Measurements from ENCODE around the gene POT1. TPM values are rescaled to one million over a fixed set of nuclear protein-coding genes. Genes with fewer than 3 reads are reported as not detected.

POT1 gene
- total RNA-seq, 1 donor from 2014 or later, result 14.3 TPM

- no peaks in the 10 kb centered on the region for H3K4me1 ChIP-seq
- no peaks in the 10 kb centered on the region for H3K36me3 ChIP-seq
- intact Hi-C loops (cut with micrococcal nuclease), result no loop called here
- H3K9me3 ChIP-seq (replicated peaks), result peaks cover 20% of the 10 kb centered on the region
- no peak overlapping the region for H3K4me3 ChIP-seq
- DNase-seq, result no peak
- no peak overlapping the region for H3K27ac ChIP-seq (replicated peaks)
- TF ChIP-seq CTCF (IDR thresholded peaks at IDR 0.05; ENCODE audit: borderline replicate concordance), result no peak
- peaks cover 10% of the 10 kb centered on the region for H3K27me3 ChIP-seq (ENCODE audit: low read depth)
Measured at GRCh38 chr7:124799448-124799847, 130.2 kb downstream of the POT1 start.

DNA sequence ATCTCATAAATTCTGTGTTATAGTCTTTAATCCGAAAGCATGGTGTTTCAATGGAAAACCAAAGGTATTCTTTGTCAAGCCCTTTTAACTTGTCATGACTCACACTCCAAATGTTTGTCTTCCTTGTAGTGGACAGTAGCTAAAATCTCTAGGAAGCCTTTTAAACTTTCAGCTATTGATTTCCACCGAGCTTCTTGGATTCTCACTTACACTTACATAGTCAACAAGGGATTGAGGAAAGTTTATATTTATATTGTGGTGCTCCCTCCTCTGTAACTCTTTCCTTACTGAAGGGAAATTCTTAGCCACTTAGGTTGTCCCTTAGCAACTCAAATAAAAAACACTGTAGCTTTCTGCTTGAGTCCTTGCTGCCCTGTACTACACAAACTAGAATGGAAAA, 132.9 kb downstream of the POT1 start:
- H3K4me3 ChIP-seq, result no peak overlapping the region
- no peaks in the 10 kb centered on the region for H3K4me1 ChIP-seq
- H3K9me3 ChIP-seq (replicated peaks), result peaks cover 20% of the 10 kb centered on the region
- peaks cover 12% of the 10 kb centered on the region for H3K27me3 ChIP-seq (ENCODE audit: low read depth)
- H3K27ac ChIP-seq (replicated peaks), result no peak overlapping the region
- no peak for DNase-seq
- intact Hi-C loops (cut with micrococcal nuclease), result no loop called here
- H3K36me3 ChIP-seq, result no peaks in the 10 kb centered on the region
- TF ChIP-seq CTCF (IDR thresholded peaks at IDR 0.05; ENCODE audit: borderline replicate concordance), result no peak

- intact Hi-C loops (cut with micrococcal nuclease), result no loop called here
- H3K9me3 ChIP-seq (replicated peaks), result peaks cover 20% of the 10 kb centered on the region
Measured at GRCh38 chr7:124792696-124793095, 136.9 kb downstream of the POT1 start.

DNA sequence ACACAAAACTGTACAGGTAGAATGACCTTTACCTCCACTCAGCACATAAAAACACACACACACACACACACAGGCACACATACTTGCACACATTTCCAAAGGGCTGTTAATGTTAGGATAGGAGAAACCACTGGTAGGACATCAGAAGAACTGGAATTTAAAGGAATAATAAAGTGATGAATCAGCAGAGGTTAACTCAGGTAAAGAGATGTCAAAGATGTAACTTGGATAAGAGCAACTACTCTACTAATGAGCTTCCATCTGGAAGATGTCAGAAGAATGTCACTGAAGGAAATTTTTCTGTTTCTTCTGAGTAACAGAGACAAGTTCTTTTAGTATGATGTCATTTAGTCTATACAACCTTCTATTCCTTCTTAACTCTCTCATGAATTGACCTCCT, 137.6 kb downstream of the POT1 start:
- no peaks in the 10 kb centered on the region for H3K4me1 ChIP-seq
- TF ChIP-seq CTCF (IDR thresholded peaks at IDR 0.05; ENCODE audit: borderline replicate concordance), result no peak
- intact Hi-C loops (cut with micrococcal nuclease), result no loop called here

More at GRCh38 chr7:124792696-124793095, 136.9 kb downstream of the POT1 start:
- H3K27me3 ChIP-seq (ENCODE audit: low read depth), result peaks cover 16% of the 10 kb centered on the region
- no peaks in the 10 kb centered on the region for H3K4me1 ChIP-seq
- TF ChIP-seq CTCF (IDR thresholded peaks at IDR 0.05; ENCODE audit: borderline replicate concordance), result no peak
- H3K4me3 ChIP-seq, result no peak overlapping the region
- DNase-seq, result no peak
- no peak overlapping the region for H3K27ac ChIP-seq (replicated peaks)
- no peaks in the 10 kb centered on the region for H3K36me3 ChIP-seq

DNA sequence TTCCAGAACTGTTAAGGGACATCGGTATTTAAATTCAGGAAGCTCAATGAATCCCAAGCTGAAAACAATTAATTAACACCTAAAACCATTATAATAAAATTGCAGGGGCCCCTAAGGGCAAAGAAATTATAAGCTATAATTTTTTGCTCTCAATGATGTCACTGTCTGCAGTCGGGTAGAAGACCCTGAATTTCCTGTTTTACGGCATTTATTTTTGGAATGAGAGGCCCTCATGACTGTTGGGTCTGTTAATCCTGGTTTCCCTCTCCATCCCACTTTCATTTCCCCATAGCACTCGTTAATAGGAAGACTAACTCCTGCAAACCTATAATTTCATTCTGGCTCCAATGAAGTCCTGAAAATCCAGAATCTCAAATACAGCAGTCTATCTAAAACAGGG, 138.2 kb downstream of the POT1 start:
- Histone ChIP-seq H3K36me3 (no peaks in the 10 kb centered on the region), H3K4me1 (no peaks in the 10 kb centered on the region)

More for the DNA sequence above, 137.6 kb downstream of the POT1 start:
- H3K27ac ChIP-seq (replicated peaks), result no peak overlapping the region
- H3K4me3 ChIP-seq, result no peak overlapping the region
- peaks cover 19% of the 10 kb centered on the region for H3K9me3 ChIP-seq (replicated peaks)
- H3K27me3 ChIP-seq (ENCODE audit: low read depth), result peaks cover 16% of the 10 kb centered on the region
- no peak for DNase-seq
- no peaks in the 10 kb centered on the region for H3K36me3 ChIP-seq

More for the DNA sequence above, 138.2 kb downstream of the POT1 start:
- no peak for DNase-seq
- Histone ChIP-seq H3K9me3 (replicated peaks) (peaks cover 14% of the 10 kb centered on the region), H3K4me3 (no peak overlapping the region), H3K27me3 (ENCODE audit: low read depth) (peaks cover 16% of the 10 kb centered on the region), H3K27ac (replicated peaks) (no peak overlapping the region)
- no peak for TF ChIP-seq CTCF (IDR thresholded peaks at IDR 0.05; ENCODE audit: borderline replicate concordance)
- intact Hi-C loops (cut with micrococcal nuclease), result no loop called here

Measured in left ventricle myocardium inferior (tissue), 1 donor.